ENCODE measurements around the gene NPR1. TPM values are rescaled to one million over a fixed set of nuclear protein-coding genes. Genes with fewer than 3 reads are reported as not detected.

NPR1 gene
- total and polyA plus RNA-seq, 2 experiments from 2014 or later, result 3.7 to 9.0 TPM

DNA sequence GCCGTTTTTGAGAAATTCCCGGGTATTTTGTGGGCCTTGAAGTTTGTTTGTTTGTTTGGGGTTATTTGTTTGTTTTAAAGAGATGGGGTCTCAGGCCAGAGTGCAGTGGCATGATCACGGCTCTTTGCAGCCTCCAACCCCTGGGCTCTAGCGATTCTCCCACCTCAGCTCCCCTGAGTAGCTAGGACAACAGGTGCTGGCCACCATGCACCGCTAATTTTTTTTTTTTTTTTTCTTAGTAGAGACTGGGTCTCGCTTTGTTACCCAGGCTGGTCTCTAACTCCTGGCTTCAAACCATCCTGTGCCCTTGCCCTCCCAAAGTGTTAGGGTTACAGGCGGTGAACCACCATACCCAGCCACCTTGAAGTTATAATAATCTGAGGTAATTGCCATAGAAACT is 42.6 kb upstream of the NPR1 start:
- H3K27ac ChIP-seq (ENCODE audit: low read depth), result peak overlapping the region; percentile 63; the same call in 1 of the 2 replicates
- peak overlapping the region; percentile 89 for H3K4me3 ChIP-seq
- peaks cover 57% of the 10 kb centered on the region for H3K79me2 ChIP-seq (replicated peaks; ENCODE audit: insufficient read depth)
- no peaks in the 10 kb centered on the region for H3K9me2 ChIP-seq (ENCODE audit: insufficient read depth)
- Mint-ChIP-seq H3K4me1 (peaks cover 15% of the 10 kb centered on the region), H3K27me3 (ENCODE audit: insufficient read depth, low read depth, poor library complexity) (peaks cover 14% of the 10 kb centered on the region), H3K36me3 (ENCODE audit: low read depth) (peaks cover 70% of the 10 kb centered on the region), H3K9me3 (no peaks in the 10 kb centered on the region), H3K27ac (peak overlapping the region; percentile 80; the same call in 1 of the 2 replicates), H3K4me3 (peak overlapping the region; percentile 96)
- TF ChIP-seq STAT1 (IDR thresholded peaks at IDR 0.05; ENCODE audit: unreplicated experiment), result no peak
- no peak for TF ChIP-seq EZH2phosphoT487 (IDR thresholded peaks at IDR 0.05; ENCODE audit: unreplicated experiment)
- no peak for TF ChIP-seq JUNB (IDR thresholded peaks at IDR 0.05; ENCODE audit: unreplicated experiment)
- DNase-seq (ENCODE audit: low spot score), result no peak
- no peak overlapping the region for H2AFZ ChIP-seq
- peak overlapping the region; percentile 84; the same call in 1 of the 2 replicates for H3K4me2 ChIP-seq
- H3F3A ChIP-seq (replicated peaks; ENCODE audit: low read depth), result peaks cover 22% of the 10 kb centered on the region
- H3K4me1 ChIP-seq (ENCODE audit: insufficient read depth), result peaks cover 12% of the 10 kb centered on the region; the same call in 1 of the 2 replicates
- H4K20me1 ChIP-seq (replicated peaks; ENCODE audit: insufficient read depth), result peaks cover 26% of the 10 kb centered on the region
- H3K36me3 ChIP-seq (ENCODE audit: insufficient read depth), result peaks cover 51% of the 10 kb centered on the region
- H3K27me3 ChIP-seq (ENCODE audit: insufficient read depth), result no peaks in the 10 kb centered on the region
- no peak for ATAC-seq

GRCh38 chr1:153636312-153636711 is 42.2 kb upstream of the NPR1 start:
- ATAC-seq, result no peak
- H3K27me3 ChIP-seq (ENCODE audit: insufficient read depth), result no peaks in the 10 kb centered on the region
- peaks cover 30% of the 10 kb centered on the region for H4K20me1 ChIP-seq (replicated peaks; ENCODE audit: insufficient read depth)
- no peak overlapping the region for H3K27ac Mint-ChIP-seq
- H3K9me3 Mint-ChIP-seq, result no peaks in the 10 kb centered on the region
- H3K4me1 Mint-ChIP-seq, result peaks cover 15% of the 10 kb centered on the region
- H3K79me2 ChIP-seq (replicated peaks; ENCODE audit: insufficient read depth), result peaks cover 61% of the 10 kb centered on the region
- H3K4me2 ChIP-seq, result no peak overlapping the region
- peak overlapping the region; percentile 63; the same call in 1 of the 2 replicates for H3K27ac ChIP-seq (ENCODE audit: low read depth)
- H3K4me3 ChIP-seq, result no peak overlapping the region
- peaks cover 75% of the 10 kb centered on the region for H3K36me3 Mint-ChIP-seq (ENCODE audit: low read depth)
- peaks cover 26% of the 10 kb centered on the region for H3F3A ChIP-seq (replicated peaks; ENCODE audit: low read depth)
- H3K4me1 ChIP-seq (ENCODE audit: insufficient read depth), result peaks cover 12% of the 10 kb centered on the region; the same call in 1 of the 2 replicates
- H2AFZ ChIP-seq, result no peak overlapping the region
- H3K9me2 ChIP-seq (ENCODE audit: insufficient read depth), result no peaks in the 10 kb centered on the region
- no peak for DNase-seq (ENCODE audit: low spot score)
- H3K4me3 Mint-ChIP-seq, result peak overlapping the region; percentile 96; the same call in 1 of the 3 replicates
- H3K27me3 Mint-ChIP-seq (ENCODE audit: insufficient read depth, low read depth, poor library complexity), result peaks cover 14% of the 10 kb centered on the region
- H3K36me3 ChIP-seq (ENCODE audit: insufficient read depth), result peaks cover 55% of the 10 kb centered on the region
- no peak for TF ChIP-seq EZH2 (IDR thresholded peaks at IDR 0.05; ENCODE audit: low read depth, unreplicated experiment)
- no peak for TF ChIP-seq POLR2AphosphoS5 (IDR thresholded peaks at IDR 0.05; ENCODE audit: low read depth)
- TF ChIP-seq, protein P1, sequence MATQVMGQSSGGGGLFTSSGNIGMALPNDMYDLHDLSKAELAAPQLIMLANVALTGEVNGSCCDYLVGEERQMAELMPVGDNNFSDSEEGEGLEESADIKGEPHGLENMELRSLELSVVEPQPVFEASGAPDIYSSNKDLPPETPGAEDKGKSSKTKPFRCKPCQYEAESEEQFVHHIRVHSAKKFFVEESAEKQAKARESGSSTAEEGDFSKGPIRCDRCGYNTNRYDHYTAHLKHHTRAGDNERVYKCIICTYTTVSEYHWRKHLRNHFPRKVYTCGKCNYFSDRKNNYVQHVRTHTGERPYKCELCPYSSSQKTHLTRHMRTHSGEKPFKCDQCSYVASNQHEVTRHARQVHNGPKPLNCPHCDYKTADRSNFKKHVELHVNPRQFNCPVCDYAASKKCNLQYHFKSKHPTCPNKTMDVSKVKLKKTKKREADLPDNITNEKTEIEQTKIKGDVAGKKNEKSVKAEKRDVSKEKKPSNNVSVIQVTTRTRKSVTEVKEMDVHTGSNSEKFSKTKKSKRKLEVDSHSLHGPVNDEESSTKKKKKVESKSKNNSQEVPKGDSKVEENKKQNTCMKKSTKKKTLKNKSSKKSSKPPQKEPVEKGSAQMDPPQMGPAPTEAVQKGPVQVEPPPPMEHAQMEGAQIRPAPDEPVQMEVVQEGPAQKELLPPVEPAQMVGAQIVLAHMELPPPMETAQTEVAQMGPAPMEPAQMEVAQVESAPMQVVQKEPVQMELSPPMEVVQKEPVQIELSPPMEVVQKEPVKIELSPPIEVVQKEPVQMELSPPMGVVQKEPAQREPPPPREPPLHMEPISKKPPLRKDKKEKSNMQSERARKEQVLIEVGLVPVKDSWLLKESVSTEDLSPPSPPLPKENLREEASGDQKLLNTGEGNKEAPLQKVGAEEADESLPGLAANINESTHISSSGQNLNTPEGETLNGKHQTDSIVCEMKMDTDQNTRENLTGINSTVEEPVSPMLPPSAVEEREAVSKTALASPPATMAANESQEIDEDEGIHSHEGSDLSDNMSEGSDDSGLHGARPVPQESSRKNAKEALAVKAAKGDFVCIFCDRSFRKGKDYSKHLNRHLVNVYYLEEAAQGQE (IDR thresholded peaks at IDR 0.05; ENCODE audit: unreplicated experiment), result no peak
- no peak for TF ChIP-seq ZNF331 (CRISPR knock-in tag; IDR thresholded peaks at IDR 0.05; ENCODE audit: low read depth)
- no peak for TF ChIP-seq ZNF114 (CRISPR knock-in tag; IDR thresholded peaks at IDR 0.05)
- TF ChIP-seq ZNF462 (CRISPR knock-in tag; IDR thresholded peaks at IDR 0.05), result no peak
- no peak for TF ChIP-seq JUNB (IDR thresholded peaks at IDR 0.05; ENCODE audit: unreplicated experiment)
- TF ChIP-seq CREB1 (CRISPR knock-in tag; IDR thresholded peaks at IDR 0.05; ENCODE audit: low read depth), result no peak
- TF ChIP-seq CTCF (conservative IDR thresholded peaks at IDR 0.05; ENCODE audit: low read depth in 2 of 2), result no peak

Data from GM23338 (cell line).